ENCODE measurements around the gene PPP1R18.
"Not testable (repeated sequence)": the region's sequence is repeated elsewhere in the genome, so short reads cannot be mapped to it uniquely, and the experiment has no call there.

PPP1R18 gene

DNA sequence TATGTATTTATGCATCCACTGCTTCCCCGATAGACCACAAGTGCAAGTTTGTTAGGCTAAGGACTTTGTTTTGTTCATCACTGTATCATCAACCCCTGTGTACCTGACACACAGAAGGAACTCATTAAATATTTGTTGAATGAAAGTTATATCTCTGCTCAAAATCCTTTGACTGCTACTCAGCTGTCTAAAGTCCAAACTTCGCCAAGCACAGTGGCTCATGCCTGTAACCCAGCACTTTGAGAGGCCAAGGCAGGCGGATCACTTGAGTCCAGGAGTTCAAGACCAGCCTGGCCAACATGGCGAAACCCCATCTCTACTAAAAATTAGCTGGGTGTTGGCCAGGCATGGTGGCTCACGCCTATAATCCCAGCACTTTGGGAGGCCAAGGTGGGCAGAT lies 28.5 kb downstream of the PPP1R18 start:
- not testable (repeated sequence) for DNase-seq

- DNase-seq: no peak
Observed at GRCh38 chr6:30657454-30657853, 29.0 kb downstream of the PPP1R18 start.

GRCh38 chr6:30656513-30656912 lies 29.9 kb downstream of the PPP1R18 start:
- no peak for DNase-seq

- no peak for DNase-seq
Observed at GRCh38 chr6:30655743-30656094, 30.7 kb downstream of the PPP1R18 start.

- DNase-seq: no peak
Observed at GRCh38 chr6:30654798-30655742, 31.4 kb downstream of the PPP1R18 start.

DNA sequence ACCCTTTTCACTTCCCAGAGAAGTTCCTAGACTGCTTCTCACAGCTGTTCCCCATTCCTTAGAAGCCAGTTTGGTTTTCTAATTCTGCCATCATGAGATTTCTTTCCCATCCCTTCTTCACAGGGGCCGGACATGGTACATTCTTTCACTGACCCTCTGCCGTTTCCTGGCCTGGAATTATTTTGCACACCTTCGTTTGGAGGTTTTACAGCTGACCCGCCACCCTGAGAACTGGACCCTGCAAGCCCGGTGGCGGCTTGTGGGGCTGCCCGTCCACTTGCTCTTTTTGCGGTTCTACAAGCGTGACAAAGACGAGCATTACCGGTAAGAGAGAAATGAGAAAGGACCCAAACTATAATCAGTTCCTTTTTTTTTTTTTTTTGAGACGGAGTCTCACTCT lies 35.3 kb downstream of the PPP1R18 start:
- no peak for DNase-seq

DNA sequence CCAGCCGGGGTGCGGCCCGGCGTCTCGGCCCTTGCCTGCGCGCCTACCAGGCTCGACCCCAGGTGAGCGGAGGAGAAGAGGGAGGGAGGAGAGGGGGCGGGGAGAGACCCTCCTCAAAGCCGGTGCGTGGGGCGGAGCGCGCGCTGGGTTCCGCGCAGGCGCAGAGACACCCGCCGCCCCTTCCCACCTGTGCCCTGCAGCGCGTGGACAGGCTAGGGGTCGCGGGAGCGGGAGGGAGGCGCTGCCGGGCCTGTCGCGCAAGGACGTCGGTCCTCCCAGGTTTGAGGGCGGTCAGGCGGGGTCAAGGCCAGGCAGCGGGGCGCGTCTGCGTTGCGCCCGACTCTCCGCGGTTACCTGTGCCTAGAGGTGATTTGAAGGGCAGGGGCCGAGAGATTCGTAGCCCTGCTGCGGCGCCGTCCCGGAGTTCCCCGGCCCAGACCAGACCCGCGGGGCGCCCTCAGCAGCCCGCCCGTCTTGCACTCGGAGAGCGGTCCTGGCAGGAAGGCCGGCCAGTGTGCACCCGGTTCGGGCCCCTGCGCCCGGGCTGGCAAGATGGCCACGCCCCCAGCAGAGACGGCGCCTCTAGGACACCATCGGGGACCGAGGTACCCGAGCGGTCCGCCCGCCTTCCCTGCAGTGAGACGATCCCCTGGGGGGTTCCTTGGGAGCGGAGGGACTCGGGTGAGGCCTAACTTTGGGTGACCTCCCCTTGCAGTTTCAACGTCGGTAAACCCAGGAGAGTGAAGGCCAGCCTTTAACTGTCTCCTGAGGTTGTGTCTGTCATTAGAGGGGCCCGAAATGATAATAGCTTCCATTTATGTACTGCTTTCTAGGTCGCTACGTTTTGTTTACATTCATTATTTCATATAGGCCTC lies 39.0 kb downstream of the PPP1R18 start:
- DNase-seq: peak; percentile 42 to 73 (median 48)

GRCh38 chr6:30646450-30647241 lies 39.8 kb downstream of the PPP1R18 start, which contains the start of gene C6orf136:
Gene C6orf136, plus strand, starts transcription at chr6:30647133. Its CDS starts 99 bp downstream, at chr6:30647232.
- DNase-seq: peak; percentile 78 to 90 (median 83)

- no peak for DNase-seq
Observed at GRCh38 chr6:30645989-30646388, 40.5 kb downstream of the PPP1R18 start.

GRCh38 chr6:30644769-30645168 lies 41.7 kb downstream of the PPP1R18 start:
- DNase-seq: no peak

DNA sequence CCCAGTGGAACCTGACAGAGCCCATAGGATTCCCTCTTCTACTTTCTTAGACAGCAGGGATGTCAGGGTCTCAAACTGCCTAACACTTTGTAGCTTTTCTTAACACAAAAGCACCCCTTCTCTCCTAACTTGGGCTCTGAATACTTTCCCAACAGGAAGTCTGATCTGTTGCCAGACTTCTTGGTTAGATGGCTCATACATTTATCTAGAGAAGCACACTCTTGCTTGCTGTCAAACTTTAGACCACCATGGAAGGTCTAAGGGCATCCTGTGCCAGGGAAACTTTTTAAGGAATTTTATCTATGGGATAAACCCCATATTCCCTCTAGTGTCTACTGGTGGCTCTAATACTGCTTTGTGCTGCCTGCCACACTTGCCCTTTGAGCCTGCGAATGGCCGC lies 42.8 kb downstream of the PPP1R18 start:
- DNase-seq: no peak

DNA sequence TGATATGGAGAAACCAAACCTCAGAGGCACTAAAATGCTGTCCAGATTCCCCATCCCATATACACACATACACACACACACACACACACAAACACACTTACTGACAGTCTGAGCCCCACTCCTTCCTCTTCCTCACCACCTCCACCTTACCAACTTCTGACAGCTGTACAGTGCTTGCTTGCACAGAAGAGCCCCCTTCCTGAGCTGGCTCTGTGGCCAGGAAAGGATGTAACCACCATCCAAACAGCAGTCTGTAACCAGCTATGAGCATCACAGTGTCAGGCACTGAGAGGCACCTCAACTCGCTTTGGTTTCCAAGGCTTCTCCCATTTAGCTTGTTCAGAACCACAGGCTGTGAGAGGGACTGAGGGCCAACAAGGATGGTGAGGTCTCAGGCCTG lies 45.4 kb downstream of the PPP1R18 start:
- DNase-seq: no peak

GRCh38 chr6:30640481-30640880 lies 46.0 kb downstream of the PPP1R18 start:
- no peak for DNase-seq

- no peak for DNase-seq
Observed at GRCh38 chr6:30635834-30636233, 50.6 kb downstream of the PPP1R18 start.

DNA sequence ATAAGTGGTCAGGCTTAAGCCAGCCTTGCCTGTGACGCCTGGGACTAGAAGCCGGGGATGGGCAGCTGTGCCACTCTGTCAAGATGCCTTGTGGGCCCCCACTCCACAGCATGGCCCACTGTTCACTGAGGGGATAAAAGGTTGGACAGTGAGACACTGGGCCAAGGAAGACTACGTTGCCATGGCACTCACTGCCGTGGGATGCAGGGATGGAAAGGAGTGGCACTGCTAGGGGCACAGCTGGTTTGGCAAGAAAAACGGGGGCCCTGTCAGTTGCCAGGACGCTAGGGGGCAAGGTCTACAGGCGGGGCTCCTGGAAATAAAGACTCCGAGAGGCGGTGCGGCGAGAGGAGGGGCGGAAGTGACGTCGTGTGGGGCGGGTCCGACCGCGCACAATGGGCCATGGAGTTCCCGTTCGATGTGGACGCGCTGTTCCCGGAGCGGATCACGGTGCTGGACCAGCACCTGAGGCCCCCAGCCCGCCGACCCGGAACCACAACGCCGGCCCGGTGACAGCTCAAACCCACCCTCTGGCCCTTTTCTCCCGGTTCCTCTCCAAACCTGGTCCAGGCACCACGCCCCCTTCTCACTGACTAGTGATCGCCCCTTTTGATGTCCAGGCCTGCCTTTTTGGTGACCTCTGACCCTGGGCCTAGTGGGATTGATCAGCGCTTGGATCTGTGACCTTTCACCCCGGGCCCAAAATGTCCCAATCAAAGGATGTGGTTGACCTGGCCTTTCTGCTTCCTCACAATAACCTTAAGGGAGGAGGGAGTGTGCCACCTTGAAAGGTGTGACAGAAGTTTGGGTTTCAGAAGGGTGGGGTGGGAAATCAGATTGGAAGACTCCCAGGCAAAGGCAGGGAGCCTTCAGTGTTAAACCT lies 59.7 kb downstream of the PPP1R18 start, which contains the start of gene ATAT1:
Gene ATAT1 (plus strand): TSS at position 391 of the 883 bp plus-strand sequence.
- DNase-seq: peak; percentile 72 to 82 (median 75)
